SK-N-DZ (cell line): ENCODE data around the gene SLC38A2.

Experiments used
- DNase-seq: peaks from one replicate; pipeline ENCODE4 v3.0.0-alpha.2; 2015; ENCODE audit warnings: low spot score

Gene SLC38A2

GRCh38 chr12:46362895-46363581, 9.5 kb downstream of the SLC38A2 start:
- DNase-seq: no peak

- DNase-seq: no peak
These were observed 10.9 kb downstream of the SLC38A2 start for GRCh38 chr12:46361667-46362034.

- DNase-seq: no peak
These were observed 11.5 kb downstream of the SLC38A2 start for GRCh38 chr12:46360908-46361666.

- no peak for DNase-seq
These were observed 12.2 kb downstream of the SLC38A2 start for GRCh38 chr12:46360370-46360769.

GRCh38 chr12:46359667-46360280, 12.8 kb downstream of the SLC38A2 start:
- no peak for DNase-seq

- DNase-seq: no peak
These were observed 13.5 kb downstream of the SLC38A2 start for GRCh38 chr12:46358791-46359666.

- no peak for DNase-seq
These were observed 14.3 kb downstream of the SLC38A2 start for GRCh38 chr12:46358325-46358700.

- peak; percentile 34 for DNase-seq
These were observed 14.9 kb downstream of the SLC38A2 start for GRCh38 chr12:46357438-46358324.

- DNase-seq: no peak
These were observed 15.7 kb downstream of the SLC38A2 start for GRCh38 chr12:46356655-46357437.

- no peak for DNase-seq
These were observed 17.8 kb downstream of the SLC38A2 start for GRCh38 chr12:46354802-46355199.

GRCh38 chr12:46354111-46354801, 18.3 kb downstream of the SLC38A2 start:
- no peak for DNase-seq

- DNase-seq: peak; percentile 86
These were observed 20.5 kb downstream of the SLC38A2 start for GRCh38 chr12:46351886-46352650.

- DNase-seq: no peak
These were observed 21.4 kb downstream of the SLC38A2 start for GRCh38 chr12:46351138-46351537.

- no peak for DNase-seq
These were observed 23.3 kb downstream of the SLC38A2 start for GRCh38 chr12:46349253-46349652.

GRCh38 chr12:46343118-46343852, 29.3 kb downstream of the SLC38A2 start:
- no peak for DNase-seq

GRCh38 chr12:46342562-46343033, 30.0 kb downstream of the SLC38A2 start:
- DNase-seq: peak; percentile 70

GRCh38 chr12:46339051-46339450, 33.5 kb downstream of the SLC38A2 start:
- DNase-seq: no peak

GRCh38 chr12:46332260-46332659, 40.3 kb downstream of the SLC38A2 start:
- DNase-seq: no peak
